ENCODE data around the gene TRMT1L.
"Not testable (repeated sequence)": the region's sequence is repeated elsewhere in the genome, so short reads cannot be mapped to it uniquely, and the experiment has no call there.

The TRMT1L gene, protein sequence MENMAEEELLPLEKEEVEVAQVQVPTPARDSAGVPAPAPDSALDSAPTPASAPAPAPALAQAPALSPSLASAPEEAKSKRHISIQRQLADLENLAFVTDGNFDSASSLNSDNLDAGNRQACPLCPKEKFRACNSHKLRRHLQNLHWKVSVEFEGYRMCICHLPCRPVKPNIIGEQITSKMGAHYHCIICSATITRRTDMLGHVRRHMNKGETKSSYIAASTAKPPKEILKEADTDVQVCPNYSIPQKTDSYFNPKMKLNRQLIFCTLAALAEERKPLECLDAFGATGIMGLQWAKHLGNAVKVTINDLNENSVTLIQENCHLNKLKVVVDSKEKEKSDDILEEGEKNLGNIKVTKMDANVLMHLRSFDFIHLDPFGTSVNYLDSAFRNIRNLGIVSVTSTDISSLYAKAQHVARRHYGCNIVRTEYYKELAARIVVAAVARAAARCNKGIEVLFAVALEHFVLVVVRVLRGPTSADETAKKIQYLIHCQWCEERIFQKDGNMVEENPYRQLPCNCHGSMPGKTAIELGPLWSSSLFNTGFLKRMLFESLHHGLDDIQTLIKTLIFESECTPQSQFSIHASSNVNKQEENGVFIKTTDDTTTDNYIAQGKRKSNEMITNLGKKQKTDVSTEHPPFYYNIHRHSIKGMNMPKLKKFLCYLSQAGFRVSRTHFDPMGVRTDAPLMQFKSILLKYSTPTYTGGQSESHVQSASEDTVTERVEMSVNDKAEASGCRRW

DNA sequence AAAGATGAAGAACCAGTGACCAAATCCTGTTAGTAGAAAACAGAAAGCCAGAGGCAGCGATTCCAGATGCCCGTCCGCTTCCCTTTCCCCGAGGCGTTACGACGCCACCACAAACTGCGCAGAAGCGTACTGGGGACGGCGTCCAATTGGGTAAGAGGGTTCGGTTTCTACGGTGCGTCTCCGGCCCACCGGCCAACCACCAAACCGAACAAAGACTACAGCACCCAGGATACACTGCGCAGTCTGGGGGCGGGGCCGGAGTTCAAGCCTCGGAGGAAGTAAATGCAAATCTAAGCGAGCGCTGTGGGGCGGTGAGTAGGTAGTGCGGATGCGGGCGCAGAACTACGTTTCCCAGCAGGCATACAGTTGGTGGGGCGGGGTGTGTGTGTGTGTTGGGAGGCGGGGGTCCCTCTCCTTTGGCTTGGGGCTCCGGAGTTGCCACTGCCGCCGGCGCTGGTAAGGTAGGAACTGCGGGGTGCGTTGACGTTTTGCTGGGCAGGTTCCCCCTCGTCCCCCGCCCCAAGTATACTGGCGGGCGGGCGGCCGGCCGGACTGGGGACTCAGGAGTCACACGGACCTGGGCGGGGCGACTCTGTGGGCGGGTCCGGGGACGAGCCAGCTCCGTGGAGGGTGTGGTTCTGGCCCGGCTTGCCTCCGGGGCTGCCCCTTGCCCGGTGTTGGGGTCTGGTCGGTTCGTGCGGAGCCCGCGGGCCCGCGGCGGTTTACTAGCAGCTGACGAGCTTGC is at the start of gene TRMT1L, which contains the start of gene SWT1:
Gene TRMT1L, minus strand, starts transcription at position 100 of the 745 bp plus-strand sequence. CDS start 241 bp downstream, outside the sequence.
Gene SWT1, plus strand, starts transcription at position 314 of the 745 bp plus-strand sequence. CDS start 3,675 bp downstream, outside the sequence.
- peak; percentile 97 to 98 for DNase-seq

DNA sequence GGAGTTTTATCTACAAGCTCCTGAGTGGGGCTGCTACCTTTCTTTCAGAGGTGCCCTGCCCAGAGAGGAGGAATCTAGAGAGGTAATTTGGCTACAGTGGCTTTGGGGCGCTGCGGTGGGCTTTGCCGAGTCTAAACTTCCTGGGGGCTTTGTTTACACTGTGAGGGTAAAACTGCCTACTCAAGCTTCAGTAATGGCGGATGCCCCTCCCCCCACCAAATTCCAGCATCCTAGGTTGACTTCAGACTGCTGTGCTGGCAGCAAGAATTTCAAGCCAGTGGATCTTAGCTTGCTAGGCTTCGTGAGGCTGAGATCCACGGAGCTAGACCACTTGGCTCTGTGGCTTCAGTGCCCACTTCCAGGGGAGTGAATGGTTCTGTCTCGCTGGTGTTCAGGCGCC is 44.1 kb upstream of the TRMT1L start:
- no peak for DNase-seq

DNA sequence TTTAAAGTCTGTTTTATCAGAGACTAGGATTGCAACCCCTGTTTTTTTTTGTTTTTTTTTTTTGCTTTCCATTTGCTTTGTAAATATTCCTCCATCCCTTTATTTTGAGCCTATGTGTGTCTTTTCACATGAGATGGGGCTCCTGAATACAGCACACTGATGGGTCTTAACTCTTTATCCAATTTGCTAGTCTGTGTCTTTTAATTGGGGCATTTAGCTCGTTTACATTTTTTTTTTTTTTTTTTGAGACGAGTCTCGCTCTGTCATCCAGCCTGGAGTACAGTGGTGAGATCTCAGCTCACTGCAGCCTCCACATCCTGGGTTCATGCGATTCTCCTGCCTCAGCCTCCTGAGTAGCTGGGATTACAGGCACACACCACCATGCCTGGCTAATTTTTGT is 42.0 kb upstream of the TRMT1L start:
- DNase-seq = not testable (repeated sequence)

DNA sequence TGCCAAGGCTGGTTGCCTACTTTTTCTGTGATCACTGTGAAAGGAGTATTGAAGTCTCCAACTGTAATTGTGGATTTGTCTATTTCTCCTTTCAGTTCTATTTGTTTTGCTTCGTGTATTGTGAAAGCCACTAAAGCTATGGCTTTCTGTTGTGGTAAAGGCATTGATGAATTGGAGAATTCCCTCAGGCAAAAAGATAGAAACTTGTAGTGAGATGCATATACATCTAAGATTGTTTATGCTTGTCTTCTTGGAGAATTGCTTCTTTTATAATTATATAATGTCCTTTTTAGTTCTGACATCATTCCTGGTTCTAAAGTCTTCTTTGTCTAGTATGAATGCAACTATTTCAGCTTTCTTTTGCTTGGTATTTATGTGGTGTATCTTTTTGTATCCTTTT is 37.0 kb upstream of the TRMT1L start:
- no peak for DNase-seq

DNA sequence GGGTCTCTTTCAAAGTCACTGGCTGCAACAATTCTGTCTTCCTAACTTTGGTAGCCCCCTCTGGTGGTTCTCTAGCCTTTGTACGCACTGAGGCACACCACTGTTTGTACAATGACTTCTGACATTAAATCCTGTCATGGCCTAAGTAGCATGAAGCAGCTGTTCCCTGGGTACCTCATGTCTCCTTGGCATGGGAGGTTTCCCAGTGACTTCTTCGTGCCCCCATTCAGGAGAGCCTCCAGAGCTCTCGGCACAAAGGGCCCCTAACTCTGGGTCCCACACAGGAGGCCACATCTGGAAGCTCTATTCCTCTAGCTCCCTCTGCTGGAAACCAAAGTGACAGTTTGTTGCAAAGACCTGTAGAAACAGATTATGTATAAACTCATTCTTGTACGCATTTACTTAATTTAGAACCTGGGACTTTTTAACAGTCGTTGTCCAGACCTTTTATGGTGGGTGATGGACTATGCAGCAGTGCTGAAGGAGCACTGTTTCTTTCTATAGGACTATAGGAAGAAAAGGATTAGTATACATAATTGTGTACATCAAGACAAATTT is 13.6 kb upstream of the TRMT1L start:
- peak in 1 of 2 experiments; percentile 16 for DNase-seq

DNA sequence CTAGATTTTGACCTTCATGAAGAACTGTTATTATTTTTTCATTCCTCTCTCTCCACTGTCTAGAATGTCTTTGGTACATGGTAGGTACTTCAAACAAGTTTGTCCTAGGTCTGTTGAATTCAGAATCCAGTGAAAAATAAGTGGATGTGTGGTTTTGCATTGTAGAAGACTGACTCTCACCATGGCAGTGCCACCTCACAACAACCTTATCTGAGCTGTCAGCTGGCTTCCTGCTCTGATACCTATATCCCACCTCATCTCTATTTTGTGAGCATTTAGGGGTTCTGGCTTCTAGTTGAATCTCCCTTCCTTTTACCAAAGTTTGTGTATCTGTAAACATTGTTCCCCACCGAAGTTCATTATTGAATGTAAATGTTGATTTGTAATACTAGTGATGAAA is 9.4 kb upstream of the TRMT1L start:
- no peak for DNase-seq

DNA sequence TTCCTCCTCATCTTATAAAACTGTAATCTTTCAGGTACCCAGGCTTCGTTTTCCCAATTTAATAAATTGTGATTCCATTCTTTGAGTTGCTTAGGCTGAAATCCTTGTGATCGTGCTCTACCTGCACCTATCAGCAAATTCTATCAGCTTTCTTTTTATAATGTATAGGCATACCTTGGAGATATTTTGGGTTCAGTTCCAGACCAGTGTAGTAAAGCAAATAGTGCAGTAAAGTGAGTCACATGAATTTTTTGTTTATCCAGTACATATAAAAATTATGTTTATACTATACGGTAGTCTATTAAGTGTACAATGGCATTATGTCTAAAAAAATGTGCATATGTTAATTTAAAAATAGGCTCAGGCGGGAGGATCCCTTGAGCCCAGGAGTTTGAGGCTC is 5.7 kb upstream of the TRMT1L start:
- no peak for DNase-seq

DNA sequence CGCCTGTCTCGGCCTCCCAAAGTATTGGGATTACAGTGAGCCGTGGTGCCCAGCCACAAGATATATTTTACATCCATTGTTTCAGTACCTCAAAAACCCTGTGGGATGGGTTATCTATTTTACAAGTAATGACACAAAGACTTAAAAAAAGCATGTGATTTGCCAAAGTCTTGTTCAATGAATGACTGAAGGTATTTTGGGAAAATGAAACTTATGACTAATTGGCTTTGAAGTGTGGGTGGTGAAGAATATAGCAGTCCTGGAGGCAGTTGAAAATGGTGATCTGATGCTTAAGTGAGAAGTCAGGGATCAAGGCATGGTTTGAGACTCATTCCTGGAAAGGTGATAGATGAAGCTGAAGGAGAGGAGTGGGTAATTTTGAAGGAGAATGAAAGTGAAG is 3.2 kb upstream of the TRMT1L start:
- no peak for DNase-seq

DNA sequence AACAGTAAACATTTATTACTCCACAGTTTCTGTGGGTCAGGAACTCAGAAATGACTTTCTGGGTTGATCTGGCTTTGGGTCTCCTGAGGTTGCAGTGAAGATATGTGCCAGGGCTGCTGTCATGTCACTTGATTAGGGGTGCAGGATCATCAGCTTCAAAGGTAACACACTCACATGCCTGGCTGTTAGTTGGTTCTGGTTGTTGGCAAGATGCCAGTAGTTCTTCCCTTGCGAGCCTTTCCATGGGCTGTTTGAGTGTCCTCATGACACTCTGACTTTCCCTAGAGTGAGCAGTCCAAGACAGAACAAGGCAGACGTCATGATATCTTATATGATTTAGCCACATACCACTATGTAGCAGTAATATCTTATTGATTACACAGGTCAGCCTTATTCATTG is 2.0 kb upstream of the TRMT1L start:
- no peak for DNase-seq

DNA sequence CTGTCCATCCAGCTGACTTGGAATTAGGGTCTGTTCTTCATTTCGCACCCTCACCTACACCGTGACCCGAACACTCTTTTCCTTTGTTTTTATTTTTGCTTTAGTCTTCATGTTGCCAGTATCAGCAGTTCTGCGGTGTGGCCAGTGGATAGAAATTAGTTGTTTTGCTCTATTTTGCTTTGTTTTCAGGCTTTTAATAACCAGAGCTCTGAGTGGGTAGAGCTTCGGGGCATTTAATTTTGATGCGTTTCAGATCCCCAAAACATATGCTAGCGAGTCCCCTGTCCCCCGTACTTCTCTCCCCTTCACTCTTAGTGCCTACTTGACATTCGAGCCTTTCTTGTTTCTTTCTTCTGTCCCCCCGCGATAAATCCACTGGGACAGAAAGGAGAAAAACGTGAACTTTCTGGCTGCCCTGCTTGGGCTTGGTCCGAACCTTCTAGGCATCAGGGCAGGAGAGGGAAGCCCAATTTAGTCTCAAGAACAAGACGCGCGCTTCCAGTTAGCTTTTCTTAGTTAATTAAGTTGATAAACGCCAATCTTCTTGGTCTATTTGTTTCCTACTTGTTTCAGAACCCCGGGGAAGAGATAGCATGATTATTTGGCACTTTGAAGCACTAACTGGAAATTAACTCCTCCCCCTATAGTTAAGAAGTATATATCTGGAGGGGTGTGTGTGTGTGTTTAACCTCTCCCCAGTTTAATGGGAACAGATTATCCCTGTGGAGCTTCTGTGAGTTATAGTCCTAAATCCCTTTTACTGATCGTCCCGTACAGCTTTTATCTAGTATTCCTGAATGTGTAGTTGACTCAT is 1.1 kb upstream of the TRMT1L start:
- DNase-seq = no peak

DNA sequence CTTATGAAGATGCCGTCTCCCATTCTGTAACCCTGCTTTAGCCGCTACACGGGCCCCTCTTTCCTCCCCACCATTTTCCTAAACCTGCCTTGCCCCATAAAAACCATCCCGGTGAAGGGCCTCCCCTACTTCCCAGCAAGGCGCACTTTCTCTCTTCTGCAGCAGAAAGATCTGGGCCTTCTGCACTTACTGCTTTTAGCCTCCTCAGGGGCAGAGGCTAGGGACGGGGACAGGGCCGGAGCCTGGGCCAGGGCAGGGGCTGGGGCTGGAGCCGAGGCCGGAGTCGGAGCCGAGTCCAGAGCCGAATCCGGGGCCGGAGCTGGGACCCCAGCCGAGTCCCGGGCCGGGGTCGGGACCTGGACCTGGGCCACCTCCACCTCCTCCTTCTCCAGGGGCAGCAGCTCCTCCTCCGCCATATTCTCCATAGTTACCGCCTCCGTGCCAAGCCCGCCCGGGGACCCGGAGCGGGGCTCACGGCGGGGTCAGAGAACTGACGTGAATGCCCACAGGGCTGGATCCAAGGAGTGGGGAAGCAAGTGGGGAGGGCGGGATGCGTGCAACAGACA is 382 bp downstream of the TRMT1L start:
- no peak for DNase-seq

DNA sequence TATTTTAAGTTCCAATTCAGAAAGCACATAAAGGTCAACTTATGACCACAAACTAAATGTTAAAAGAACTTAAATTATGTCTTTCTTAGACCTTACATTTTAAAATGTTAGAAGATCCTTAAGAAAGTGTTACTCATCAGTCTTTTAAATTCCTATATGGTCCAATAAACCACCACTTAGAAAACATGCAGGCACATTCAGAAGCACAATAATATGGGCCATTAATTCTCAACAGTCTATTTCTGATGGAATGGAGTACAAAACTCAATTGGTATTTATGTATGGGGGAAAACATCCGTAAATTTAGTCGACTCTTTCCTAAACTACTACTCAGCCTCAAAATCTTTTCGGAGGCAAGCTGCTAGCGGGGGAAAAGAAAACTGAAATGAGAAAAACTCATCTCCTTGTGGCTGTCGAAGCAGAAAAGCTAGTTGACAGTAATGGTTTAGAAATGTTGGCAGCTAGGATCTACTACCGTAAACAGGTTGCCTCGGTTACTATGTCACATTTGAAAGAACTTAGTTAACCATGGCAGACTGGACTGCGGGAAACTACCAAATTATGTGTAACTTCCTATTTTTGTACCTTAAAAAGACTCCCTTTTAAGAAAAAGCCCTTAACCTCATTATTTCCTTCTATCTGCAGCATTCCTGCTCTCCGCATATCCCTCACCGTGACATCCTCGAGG is 1.0 kb downstream of the TRMT1L start:
- DNase-seq = no peak

DNA sequence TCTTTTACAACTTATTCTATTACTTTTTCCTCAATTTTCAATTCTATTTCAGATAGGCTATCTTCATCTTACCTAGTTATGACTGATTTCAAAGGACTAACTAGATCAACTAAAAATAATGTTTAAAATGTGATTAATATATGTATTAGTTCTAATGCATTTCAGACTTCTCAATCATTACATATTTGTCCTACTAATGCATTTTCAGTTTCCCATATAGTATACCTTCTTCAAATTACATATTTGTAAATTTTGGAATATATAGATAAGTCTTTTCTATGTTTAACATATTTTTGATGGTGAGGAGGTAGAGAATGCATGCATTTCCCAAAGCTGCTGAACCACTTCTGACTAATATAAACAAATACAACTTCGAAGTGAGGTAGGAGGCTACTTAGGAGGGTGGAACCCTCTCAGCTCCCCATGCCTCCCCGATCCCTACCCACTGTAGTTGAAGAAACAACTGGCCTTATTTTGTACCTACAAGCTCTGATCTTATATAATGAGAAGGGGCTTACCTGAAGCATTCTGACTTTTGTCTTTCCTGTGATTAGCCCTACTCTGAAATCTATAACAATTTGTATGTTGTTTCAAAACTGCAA is 1.7 kb downstream of the TRMT1L start:
- DNase-seq = no peak

DNA sequence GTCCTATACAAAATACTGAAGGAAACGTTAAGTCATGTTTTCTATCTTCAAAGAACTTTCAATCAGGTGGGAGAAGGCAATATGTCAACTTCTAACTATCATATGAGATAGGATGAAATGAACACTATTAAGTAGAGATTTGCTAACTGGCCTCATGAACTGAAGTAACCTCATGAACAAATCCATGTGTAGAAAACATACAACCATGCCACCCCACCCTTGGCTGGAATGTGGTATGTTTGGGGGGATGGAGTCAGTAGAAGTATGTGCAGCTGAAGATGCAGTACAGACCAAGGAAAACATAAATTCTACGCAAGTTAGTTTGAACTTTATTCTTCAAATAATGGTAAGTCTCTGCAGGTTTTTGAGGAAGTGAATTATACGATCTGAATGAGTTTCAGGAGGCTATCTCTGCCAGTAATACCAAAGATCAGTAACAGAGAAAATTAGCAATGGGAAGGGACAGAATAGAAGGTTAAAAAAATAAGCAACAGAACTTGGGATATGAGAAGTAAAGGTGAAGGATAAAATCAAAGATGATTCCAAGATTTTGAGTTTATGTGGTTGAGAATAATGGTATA is 4.5 kb downstream of the TRMT1L start:
- no peak for DNase-seq

DNA sequence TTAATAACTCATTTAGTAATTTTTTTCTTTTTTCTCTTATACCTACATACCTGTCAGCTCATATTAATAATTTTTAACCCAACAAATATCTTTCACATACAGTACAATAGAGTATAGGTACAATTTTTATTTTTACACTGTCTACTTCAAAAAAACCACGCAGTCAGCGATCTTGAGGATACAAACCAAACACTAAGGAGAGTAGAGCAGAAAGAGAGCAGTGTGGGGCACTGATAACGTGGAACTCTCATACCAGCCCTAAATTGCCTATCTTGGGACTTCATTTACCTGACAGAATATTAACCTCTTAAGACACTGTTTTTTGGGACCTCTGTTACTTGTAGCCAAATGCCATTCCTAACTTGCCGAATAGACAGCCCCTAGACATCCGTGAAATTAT is 5.5 kb downstream of the TRMT1L start:
- no peak for DNase-seq

DNA sequence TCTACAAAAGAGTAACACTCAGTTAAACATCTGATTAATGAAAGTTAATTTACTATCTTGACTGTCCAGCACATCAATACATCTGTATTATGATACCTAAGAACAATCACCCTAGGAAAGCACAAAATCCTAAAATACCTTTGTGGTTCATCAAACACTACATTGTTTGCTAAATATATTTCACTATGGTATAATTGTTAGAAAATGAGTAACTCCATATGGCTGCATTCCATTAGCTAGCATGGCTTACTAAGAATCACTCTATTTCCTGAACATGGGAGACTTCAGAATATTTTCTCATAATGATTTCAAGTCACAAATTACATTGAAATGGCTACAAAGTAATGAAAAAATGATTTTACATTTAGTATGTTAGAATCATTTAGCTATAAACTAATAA is 12.5 kb downstream of the TRMT1L start:
- no peak for DNase-seq

DNA sequence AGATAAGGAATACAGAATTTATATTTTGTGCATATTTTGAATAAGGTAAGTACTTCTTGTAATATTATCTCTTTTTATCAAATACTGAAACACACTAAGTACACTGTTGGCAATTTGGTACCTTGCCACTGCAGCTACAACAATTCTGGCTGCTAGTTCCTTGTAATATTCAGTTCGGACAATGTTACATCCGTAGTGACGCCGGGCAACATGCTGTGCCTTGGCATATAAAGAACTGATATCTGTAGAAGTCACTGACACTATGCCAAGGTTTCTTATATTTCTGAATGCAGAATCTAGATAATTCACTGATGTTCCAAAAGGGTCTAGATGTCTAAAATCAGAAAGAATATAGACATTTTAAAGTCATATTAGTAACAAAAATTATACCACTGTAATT is 17.5 kb downstream of the TRMT1L start:
- DNase-seq = no peak

DNA sequence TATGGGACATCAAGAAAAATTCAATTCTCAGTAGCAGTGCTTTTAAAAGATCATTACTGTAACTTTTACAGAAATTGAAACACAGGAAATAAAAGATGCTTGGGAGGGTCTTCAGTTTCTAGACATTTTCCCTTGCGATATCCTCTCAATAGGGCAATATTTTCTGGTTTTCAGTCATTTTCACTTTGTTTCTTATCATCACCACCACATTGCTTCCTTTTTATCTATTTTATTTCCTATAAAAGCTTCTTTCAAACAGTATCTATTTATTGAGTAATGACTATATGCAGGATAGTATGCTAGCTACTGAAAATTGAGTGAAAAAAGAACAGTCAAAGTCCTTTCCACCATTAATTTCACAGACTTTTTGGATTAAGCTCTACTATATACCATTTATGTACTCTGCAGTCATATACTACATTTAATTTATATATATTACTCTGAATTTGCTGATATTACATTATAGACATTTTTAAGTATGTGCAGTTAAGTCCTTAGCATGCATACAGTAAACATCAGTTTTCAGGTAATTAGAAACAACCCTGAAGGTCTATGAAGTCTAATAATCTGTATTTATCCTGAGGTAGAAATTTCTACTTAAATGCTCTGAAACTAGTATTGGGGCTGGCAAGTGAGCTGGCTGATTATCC is 18.7 kb downstream of the TRMT1L start:
- no peak for DNase-seq

DNA sequence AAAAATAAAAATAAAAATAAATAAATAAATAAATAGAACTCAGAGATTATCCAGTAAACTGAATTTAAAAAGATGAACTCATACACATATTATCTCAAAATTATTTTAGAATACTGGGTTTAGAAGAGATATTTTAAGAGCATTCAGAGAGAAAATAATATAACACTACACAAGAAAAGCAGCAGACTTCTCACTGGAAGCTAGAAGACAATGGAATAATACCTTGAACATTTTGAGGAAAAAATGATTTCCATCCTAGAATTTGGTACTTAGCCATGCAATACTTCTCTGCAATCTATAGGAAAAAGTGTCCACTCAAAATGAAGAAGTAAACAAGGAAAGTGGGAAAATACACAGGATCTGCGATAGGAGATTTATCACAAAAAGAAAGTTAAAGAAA is 24.2 kb downstream of the TRMT1L start:
- no peak for DNase-seq

DNA sequence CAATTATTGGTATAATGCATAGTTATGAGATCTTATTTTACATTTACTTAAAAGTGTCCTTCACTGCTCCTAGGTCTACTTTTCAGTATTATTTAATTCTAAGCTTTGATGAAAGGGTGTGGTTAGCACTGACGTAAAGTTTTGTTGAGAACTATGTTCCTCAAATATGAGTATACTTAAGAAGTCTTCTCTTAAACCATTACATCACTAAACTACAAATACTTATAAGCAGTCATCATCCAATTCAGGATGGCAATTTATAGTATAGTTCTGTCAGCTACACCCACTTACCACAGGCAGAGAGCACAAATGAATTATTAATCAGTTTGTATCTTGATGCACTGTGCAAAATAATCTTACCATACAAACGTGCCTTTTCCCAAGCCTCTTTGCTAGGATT is 27.0 kb downstream of the TRMT1L start:
- DNase-seq = no peak

Measured in stimulated activated CD4-positive, alpha-beta T cell treated with anti-CD3 and anti-CD28 coated beads, Interleukin-4, amount 100 ng/mL, for 4 hours (primary cell).